Stimulated activated CD4-positive, alpha-beta T cell treated with anti-CD3 and anti-CD28 coated beads, Interleukin-2, amount 100 ng/mL, for 24 hours (primary cell): ENCODE data around the gene DRD2.

Experiments
- DNase-seq, 2 donors: peaks; one replicate each; pipeline ENCODE4 v3.0.0-alpha.2; 2020

The DRD2 gene

GRCh38 chr11:113363996-113364641 lies 111.1 kb downstream of the DRD2 start:
- no peak for DNase-seq

GRCh38 chr11:113363406-113363805 lies 111.8 kb downstream of the DRD2 start:
- DNase-seq = no peak
